Osteoblast (primary cell): ENCODE results near the gene PTGES. TPM values are rescaled to one million over a fixed set of nuclear protein-coding genes. Genes with fewer than 3 reads are reported as not detected.
"Not testable (repeated sequence)": the region's sequence is repeated elsewhere in the genome, so short reads cannot be mapped to it uniquely, and the experiment has no call there.

Experiments used
- DNase-seq: peaks from one replicate; pipeline ENCODE4 v3.0.0; 2011; ENCODE audit warnings: low spot score, mixed read lengths; ENCODE audit not compliant: insufficient read length; ENCODE audit errors: missing footprints
- H2AFZ ChIP-seq: 2 replicates; pipeline ENCODE4 v1.6.0; 2011; ENCODE audit warnings: mild to moderate bottlenecking, low read length
- H3K27ac ChIP-seq: 2 replicates; pipeline ENCODE4 v1.5.1; 2011; ENCODE audit warnings: mild to moderate bottlenecking, low read depth, low read length, moderate library complexity
- H3K27me3 ChIP-seq: 2 replicates; pipeline ENCODE4 v1.6.0; 2012; ENCODE audit warnings: mild to moderate bottlenecking, control low read depth, inconsistent platforms, low read length, moderate library complexity; ENCODE audit not compliant: insufficient read depth
- H3K36me3 ChIP-seq: 2 replicates; pipeline ENCODE4 v1.5.1; 2011; ENCODE audit warnings: mild to moderate bottlenecking, low read length, control low read depth, moderate library complexity; ENCODE audit not compliant: insufficient read depth
- H3K4me1 ChIP-seq: 2 replicates; pipeline ENCODE4 v1.5.1; 2011; ENCODE audit warnings: mild to moderate bottlenecking, low read length, control low read depth, moderate library complexity; ENCODE audit not compliant: insufficient read depth
- H3K4me2 ChIP-seq: 2 replicates; pipeline ENCODE4 v1.6.0; 2011; ENCODE audit warnings: mild to moderate bottlenecking, low read length; ENCODE audit not compliant: insufficient read depth
- H3K4me3 ChIP-seq: fragments of 200-600 bp; sonication (generic); 3 replicates; pipeline ENCODE4 v1.5.1; 2012; ENCODE audit warnings: mild to moderate bottlenecking, low read length, inconsistent platforms; ENCODE audit not compliant: insufficient read depth
- H3K79me2 ChIP-seq: 2 replicates; pipeline ENCODE4 v1.6.0; 2012; ENCODE audit warnings: mild to moderate bottlenecking, low read length, control low read depth, inconsistent platforms; ENCODE audit not compliant: insufficient read depth
- H3K9me3 ChIP-seq: 2 replicates; pipeline ENCODE4 v1.5.1; 2011; ENCODE audit warnings: low read depth, low read length, control low read depth
- H4K20me1 ChIP-seq: 2 replicates; pipeline ENCODE4 v1.6.0; 2012; ENCODE audit warnings: mild to moderate bottlenecking, low read length, control low read depth; ENCODE audit not compliant: insufficient read depth
- CTCF ChIP-seq: IDR thresholded peaks from 2 replicates; pipeline ENCODE4 v1.5.1; 2011; ENCODE audit warnings: mild to moderate bottlenecking, low read depth, low read length, moderate library complexity; ENCODE audit errors: extremely low read depth
- total RNA-seq: library from RNA; depleted of rRNA; stranded (reverse); fragments of >200 nt; gene quantifications from 2 replicates; pipeline ENCODE4 v1.2.3, GENCODE V29; 2012

Gene PTGES
- total RNA-seq, 1 donor = 70.9 TPM

GRCh38 chr9:129794549-129794948, 41.7 kb upstream of the PTGES start:
- Histone ChIP-seq H4K20me1 (no peaks in the 10 kb centered on the region), H3K4me2 (no peak overlapping the region), H3K4me3 (no peak overlapping the region), H2AFZ (no peak overlapping the region), H3K9me3 (no peaks in the 10 kb centered on the region), H3K27me3 (peaks cover 32% of the 10 kb centered on the region), H3K27ac (no peak overlapping the region), H3K36me3 (no peaks in the 10 kb centered on the region), H3K4me1 (no peaks in the 10 kb centered on the region), H3K79me2 (no peaks in the 10 kb centered on the region)
- DNase-seq = no peak
- TF ChIP-seq CTCF = no peak

DNA sequence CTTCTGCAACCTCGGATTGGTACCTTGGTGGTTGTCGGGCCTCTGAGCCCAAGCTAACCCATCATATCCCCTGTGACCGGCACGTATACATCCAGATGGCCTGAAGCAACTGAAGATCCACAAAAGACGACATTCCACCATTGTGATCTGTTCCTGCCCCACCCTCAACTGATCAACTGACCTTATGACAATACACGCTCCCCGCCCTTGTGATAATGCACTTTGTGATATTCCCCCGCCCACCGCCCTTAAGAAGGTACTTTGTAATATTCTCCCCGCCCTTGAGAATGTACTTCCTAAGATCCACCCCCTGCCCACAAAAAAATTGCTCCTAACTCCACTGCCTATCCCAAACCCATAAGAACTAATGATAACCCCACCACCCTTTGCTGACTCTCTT, 33.6 kb upstream of the PTGES start:
- H3K9me3 ChIP-seq = no peaks in the 10 kb centered on the region
- no peak for DNase-seq
- TF ChIP-seq CTCF = no peak
- H3K4me3 ChIP-seq = no peak overlapping the region
- H3K36me3 ChIP-seq = no peaks in the 10 kb centered on the region
- H3K27me3 ChIP-seq = peaks cover 3% of the 10 kb centered on the region
- H4K20me1 ChIP-seq = no peaks in the 10 kb centered on the region
- H3K79me2 ChIP-seq = no peaks in the 10 kb centered on the region
- no peak overlapping the region for H3K4me2 ChIP-seq
- H3K27ac ChIP-seq = no peak overlapping the region
- peaks cover 7% of the 10 kb centered on the region for H3K4me1 ChIP-seq
- no peak overlapping the region for H2AFZ ChIP-seq

- Histone ChIP-seq H4K20me1 (no peaks in the 10 kb centered on the region), H2AFZ (no peak overlapping the region), H3K4me2 (no peak overlapping the region), H3K27ac (no peak overlapping the region), H3K4me3 (no peak overlapping the region), H3K4me1 (peaks cover 7% of the 10 kb centered on the region), H3K79me2 (no peaks in the 10 kb centered on the region), H3K27me3 (peaks cover 3% of the 10 kb centered on the region), H3K36me3 (no peaks in the 10 kb centered on the region), H3K9me3 (no peaks in the 10 kb centered on the region)
- no peak for DNase-seq
- TF ChIP-seq CTCF = no peak
Observed at GRCh38 chr9:129785866-129786265, 33.0 kb upstream of the PTGES start.

GRCh38 chr9:129784970-129785369, 32.1 kb upstream of the PTGES start:
- H3K4me1 ChIP-seq, H3K4me3 ChIP-seq, H4K20me1 ChIP-seq, H3K36me3 ChIP-seq, H3K9me3 ChIP-seq, H3K27me3 ChIP-seq, H3K79me2 ChIP-seq, H3K27ac ChIP-seq, H2AFZ ChIP-seq, DNase-seq, H3K4me2 ChIP-seq: not testable (repeated sequence)
